HG03045 (cell line): ENCODE results near the gene RPS6KC1.
A peak's percentile ranks its signal among the peaks of the same experiment; 100 is the strongest.
"Not testable (repeated sequence)": the region's sequence is repeated elsewhere in the genome, so short reads cannot be mapped to it uniquely, and the experiment has no call there.

Experiments used
- ATAC-seq: cut with Tn5 transposase; IDR thresholded peaks from one replicate; pipeline ENCODE4 v1.9.1; 2021; ENCODE audit warnings: mild to moderate bottlenecking, moderate library complexity; ENCODE audit not compliant: unreplicated experiment

RPS6KC1 gene

DNA sequence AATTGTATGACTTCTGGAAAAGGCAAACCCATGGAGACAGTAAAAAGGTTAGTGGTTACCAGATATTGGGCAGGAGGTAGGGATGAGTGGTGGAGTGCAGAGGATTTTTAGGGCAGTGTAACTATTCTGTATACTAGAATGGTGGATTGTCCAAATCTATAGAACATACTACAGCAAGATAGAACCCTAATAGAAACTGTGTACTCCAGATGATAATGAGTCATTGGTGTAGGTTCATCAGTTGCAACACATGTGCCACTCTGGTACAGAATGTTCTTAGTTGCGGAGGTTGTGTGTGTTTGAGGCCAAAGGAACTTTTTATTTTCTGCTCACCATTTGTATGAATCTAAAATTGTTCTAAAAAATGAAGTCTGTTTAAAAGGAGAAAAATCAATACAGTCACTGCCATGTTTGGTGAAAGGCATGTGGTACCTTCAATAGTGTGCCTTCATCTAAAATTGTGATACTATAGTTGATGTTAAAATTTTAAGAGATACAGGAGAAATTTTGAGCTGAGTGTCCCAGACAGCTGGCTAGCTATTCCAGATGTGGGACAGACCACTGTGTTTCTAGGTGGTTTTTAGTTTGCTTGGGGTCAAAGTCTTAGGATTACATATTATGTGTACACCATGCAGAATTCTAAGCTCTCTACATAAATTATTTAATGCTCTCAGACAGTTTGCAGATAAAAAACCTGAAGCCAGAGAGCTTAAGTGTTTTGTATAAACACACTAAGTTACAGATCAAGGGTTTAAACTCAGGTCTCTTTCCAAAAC, 150.5 kb downstream of the RPS6KC1 start:
- ATAC-seq, result no peak

DNA sequence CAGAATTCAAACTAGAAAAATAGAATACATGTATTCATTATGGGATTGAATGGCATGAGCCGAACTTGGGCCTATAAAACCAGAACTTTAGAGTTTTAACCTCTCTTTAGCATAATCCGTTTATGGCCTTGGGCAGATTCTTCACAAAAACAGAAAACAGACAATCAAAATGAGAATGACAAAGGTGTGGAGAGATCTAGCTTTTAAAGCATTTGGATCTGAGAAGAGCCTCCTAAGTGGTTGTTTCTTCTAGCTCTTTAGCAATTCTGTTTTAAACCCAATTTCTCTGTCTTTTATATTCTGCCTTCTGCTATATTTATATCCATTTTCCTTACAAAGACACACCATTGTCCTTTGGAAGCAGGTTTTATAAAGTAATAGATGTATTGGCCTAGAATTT, 160.2 kb downstream of the RPS6KC1 start:
- no peak for ATAC-seq

DNA sequence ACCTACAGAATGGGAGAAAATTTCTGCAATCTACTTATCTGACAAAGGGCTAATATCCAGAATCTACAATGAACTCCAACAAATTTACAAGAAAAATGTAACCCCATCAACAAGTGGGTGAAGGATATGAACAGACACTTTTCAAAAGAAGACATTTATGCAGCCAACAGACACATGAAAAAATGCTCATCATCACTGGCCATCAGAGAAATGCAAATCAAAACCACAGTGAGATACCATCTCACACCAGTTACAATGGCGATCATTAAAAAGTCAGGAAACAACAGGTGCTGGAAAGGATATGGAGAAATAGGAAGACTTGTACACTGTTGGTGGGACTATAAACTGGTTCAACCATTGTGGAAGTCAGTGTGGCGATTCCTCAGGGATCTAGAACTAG, 168.0 kb downstream of the RPS6KC1 start:
- not testable (repeated sequence) for ATAC-seq

DNA sequence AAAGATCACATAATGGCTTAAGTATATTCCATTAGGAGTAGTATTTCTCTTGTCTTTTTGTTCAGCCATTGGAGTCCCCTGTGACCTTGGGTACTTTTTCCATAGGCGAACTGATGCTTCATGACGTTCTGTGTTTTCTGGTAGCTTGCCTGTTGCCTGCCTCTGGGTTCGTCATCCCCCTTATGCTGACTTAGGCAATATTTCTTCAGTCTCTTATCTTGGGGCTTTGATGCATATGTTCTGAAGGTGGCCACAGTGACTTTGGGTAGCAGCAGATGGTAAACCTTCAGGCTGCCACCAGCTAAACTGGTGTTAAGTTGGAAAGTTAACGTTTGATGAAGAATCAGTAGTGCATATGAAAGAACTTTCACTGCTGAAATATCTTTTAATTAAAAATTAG, 170.2 kb downstream of the RPS6KC1 start:
- ATAC-seq, result no peak

DNA sequence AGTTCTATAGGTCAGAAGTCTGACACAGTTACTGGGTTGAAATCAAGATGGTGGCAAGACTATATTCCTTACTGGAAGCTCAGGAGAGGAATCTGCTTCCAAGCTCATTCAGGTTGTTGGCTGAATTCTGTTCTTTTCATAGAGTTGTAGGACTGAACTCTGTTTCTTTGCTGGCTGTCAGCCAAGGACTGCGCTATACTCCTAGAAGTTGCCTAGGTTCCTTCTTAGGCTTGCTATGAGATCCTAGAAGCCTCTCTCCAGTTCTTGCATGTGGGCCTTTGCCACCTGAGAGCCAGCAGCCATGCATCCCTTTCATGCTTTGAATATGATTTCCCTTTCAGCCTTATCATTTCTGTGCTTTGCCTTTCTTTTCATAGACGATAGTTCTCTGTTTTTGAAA, 176.4 kb downstream of the RPS6KC1 start:
- no peak for ATAC-seq

DNA sequence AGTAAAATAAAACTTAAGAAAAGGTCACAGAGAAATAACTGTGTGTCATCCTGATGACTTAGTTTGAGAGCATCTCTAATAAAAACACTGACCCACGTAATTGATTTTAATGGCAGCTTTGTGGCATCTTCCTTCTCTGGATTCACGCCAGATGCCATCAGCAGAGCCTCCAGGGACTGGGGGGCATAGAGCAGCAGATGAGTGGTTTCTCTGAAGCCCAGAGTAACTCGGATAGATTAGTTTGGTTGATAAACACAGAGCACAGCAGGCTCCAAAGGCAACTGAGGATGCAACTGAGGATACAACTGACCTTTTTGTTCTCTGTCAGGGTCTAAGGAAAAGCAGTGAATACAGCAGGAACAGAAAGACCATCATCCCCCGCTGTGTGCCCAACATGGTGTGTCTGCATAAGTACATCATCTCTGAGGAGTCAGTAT, 180.8 kb downstream of the RPS6KC1 start:
- ATAC-seq, result no peak

DNA sequence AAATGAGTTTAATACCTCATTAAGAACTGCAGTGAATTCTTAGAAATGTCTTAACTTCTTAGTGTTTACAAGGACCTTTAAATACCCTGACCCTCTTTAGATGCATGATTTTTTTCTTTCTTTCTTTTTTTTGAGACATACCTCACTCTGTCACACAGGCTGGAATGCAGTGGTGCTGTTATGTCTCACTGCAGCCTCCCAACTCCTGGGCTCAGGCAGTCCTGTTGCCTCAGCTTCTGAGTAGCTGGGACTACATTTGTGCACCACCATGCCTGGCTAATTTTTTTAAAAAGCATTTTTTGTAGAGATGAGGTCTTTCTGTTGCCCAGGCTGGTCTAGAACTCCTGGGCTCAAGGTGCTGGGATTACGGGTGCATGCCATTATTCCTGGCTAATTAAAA, 191.8 kb downstream of the RPS6KC1 start:
- no peak for ATAC-seq

DNA sequence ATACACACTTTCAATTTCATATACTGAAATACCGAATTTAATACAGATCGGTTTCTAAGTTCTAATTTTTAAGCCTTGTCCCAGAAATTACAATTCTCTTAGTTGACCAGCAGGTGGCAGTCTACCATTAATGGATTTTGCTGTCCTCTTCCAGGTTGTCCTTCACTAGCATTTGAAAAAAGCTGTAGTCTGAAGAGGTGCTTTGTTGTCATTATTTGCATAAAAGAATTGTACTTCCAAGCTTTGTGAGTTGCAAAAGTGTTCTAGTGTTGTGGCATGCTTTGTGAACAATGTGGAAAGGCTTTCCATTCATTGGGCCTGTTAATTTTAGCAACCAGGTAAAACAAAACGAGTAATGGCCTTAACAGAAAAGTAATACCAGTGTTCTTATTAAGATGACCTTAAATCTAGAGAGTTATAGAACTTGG, 193.6 kb downstream of the RPS6KC1 start:
- ATAC-seq, result peak; percentile 58

DNA sequence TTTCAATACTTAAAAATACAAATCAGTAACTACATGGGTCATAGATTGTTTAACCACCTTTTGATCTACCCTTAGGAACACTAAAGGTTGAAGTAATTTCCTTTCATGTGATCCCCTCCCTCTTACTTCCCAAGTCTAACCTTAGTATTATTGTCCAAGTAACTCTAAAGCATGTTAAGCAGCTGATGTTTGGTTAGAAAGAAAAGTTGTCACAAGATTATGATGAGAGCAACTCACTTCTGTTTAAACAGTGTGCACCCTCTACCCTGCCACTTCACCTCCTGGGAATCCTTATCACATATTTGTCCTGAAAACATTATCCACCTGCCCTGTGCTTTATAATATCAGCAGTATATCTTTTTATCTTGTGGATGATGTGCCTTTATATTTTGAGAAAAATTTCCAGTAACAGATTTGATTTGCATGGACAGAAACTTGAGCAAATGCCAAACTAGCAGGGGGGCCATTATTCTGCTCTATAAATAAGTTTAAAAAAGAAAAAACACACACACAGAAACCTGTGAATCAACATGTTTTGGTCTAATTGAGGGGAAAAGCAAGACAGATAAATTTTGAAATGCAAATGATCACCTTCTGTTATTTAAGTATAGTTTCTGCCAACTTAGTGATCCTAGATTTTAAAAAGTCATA, 194.3 kb downstream of the RPS6KC1 start:
- ATAC-seq, result no peak

DNA sequence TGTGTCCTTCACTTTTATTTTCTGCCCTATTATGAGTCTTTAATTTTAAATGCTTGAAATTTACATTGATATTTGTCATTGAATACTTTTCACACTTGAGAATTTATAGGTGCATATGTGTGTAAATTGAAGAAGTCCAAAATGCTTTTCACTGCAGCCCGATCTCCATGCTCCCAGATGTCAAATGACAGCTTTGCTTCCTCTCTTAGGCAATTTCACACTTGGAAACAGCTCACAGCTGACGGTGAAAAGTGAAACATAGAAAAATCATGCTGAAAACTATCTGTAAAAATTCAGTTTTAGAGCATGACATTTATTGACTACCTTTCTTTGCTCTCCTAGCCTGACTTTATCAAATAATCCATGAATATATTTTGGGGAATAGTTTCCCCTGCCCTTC, 196.0 kb downstream of the RPS6KC1 start:
- no peak for ATAC-seq

DNA sequence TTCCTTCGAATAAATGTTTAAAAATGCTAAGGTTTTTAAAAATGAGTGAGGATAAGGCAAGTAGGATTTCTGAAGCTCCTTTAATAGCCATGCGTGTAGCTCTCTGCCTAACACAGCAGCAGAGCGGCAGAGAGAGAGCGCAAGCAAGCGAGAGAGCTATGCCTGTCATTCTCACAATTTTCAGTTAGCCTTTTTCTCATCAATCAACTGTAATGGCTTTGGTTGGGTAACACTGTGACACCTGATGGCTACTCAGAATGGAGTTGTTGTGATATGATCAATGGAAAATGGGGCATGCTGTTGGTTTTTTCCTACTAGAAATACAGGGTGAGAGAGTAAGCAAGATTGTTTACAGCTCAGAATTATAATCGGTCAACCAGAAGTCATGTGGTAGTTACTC, 198.4 kb downstream of the RPS6KC1 start:
- ATAC-seq, result no peak

DNA sequence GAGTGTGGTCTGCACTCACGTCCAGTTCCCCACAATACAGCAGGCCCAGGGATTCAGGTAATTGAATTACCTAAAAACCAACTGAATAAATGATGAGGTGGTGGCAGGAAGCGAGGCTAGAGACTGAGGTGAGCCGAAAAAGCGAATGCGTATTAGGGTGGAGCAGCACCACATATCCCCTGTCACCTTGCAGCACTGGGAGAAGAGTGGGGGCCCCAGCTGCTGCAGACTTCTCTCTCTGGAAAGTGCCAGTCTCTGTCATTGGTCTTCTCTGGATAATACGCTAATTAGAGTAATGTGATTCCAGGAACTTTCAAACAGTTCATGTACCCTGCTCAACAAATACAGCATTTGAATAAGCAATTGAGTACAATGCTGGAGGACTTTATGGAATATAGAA, 199.0 kb downstream of the RPS6KC1 start:
- no peak for ATAC-seq

DNA sequence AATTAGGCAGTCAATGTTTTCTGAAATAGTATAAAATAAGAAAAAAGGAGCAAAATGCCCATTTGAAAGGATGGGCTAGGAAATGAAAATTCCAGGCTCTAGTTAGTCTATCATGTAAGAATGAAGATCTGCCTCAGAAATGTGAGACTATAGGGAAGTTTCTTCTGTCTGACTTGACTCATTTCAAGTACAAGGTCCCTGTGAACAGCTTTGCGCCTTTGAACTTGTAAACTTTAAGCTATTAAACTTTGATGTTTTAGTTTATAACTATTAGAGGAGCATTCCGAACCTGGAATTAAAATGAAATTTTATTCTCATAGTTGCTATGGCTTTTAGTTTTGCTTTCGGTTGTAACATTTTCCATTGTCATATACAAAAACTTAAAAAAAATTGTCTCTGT, 199.4 kb downstream of the RPS6KC1 start:
- no peak for ATAC-seq

DNA sequence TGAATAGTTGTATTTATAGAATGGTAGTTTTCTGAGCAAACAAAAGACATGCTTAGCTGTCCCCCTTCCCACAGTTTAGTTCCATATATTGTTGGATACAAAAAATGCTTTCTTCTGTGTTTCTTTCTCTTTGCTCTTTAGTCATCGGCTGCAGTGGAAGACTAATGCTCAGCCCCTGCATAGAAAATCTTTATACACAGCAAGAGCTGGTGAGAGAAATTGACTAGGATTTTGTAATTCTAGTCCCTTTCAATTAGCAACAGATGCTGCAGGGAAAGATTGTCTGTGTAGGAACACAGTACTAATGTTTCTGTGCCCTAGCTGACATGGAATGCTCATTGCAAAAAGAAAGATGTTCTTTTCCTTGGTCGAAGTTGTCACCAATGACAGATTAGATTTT, 200.9 kb downstream of the RPS6KC1 start:
- ATAC-seq, result no peak

DNA sequence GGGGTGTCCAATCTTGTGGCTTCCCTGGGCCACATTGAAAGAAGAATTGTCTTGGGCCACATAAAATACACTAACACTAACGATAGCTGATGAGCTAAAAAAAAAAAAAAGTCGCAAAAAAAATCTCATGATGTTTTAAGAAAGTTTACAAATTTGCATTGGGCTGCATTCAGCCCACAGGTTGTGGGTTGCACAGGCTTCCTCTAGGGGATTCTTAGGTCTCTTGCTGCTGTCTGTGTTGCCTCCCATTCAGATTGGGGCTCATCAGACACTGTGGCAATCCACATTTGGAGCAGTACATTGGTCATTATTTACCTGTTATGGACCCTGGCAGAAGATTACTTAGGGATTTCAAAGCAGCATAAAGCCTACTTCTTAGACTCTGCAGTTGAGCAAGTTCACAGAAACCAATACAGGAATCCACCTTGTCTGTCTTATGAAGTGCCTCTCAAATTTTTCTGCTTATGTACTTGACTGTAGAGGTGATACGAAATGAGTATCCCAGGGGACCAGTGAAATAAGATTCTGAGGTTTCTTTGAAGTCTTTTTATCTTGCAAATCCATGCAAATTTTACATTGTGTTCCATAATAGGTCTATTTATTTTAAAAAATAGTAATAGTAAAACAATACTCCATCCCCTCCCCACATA, 205.5 kb downstream of the RPS6KC1 start:
- ATAC-seq, result peak; percentile 92

DNA sequence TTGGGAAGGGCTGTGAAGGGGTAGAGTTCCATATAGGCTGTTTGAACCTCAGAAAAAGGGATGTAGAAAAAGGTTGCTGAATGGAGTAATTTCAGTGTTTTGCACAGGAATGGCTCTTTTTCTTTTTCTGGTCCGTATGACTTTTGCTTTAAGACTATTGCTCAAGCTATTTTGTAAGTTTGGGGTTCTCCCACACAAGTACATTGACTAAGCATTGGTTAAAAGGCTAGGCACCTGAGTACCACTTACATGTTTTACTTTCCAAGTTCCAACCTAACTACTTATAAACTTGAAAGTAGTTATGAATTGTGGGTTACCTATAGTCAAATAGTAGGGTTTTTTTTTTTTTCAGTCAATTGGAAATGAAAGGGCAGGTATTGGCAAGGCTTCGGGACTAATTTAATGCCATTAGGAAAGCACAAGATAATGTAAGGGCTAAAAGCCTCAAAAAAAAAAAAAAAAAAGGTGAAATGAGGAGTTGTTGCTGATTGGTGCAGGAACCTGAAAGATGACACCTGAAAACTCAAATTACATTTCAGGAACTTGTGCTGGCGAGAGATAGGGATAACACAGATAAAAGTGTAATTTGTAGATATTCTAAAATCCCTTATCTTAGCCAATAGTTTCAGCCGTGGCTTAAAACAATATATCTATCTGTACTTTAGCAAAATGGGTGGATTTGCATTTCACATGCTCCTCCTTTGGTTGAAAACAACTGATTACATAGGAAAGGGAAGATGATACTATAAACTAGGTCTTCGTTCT, 209.5 kb downstream of the RPS6KC1 start:
- no peak for ATAC-seq

DNA sequence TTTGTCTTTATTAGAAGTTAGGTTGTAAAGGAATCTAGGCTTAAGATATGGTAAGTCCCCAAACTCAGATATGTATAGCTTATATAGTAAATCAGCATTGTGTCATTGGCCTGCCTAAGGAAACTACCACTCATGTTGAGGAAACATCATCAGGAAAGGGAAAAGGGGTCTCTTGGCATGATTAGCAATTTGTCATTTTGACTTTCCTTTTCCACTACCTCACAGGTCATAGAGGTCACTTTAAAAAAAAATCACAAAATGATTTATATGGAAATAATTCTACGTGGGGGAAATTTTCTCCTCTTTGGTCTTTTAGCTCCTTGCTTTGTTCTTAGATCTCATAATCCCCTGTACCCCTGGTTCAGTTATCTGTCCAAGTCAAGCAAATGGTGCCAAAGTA, 213.5 kb downstream of the RPS6KC1 start:
- no peak for ATAC-seq

DNA sequence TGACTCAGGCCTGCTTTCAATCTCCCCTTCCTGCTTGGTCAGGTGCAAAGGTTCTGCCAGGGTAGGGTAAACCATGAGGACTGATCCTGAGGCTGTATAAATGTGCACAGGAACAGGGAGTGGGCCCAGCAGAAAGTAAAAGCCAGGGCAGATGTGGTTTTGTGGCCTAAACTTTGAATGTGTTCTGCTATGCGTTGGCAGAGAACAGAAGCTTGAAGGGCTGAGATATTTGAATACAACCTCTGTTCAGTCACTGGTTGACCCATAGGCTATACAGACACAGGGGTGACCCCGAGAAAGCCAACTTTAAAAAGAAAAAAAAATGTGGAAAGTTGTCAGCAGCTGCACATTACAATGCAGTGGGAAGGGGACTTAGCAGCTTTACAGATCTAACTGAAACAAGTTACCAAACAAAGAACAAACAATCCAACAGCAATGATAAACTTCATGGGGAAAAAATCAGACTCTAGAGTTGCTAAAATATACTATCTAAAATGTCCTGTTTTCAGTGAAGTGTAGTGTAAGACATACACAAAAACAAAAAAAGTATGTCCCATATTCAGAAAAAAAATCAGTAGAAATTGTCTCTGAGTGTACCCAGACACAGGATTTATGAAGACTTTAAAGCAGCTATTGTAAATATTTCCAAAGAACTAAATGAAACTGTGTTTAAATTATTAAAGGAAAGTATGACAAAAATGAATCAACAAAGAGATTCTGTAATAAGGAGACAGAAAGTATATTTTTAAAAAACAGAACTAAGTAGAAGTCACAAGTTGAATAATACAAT, 216.1 kb downstream of the RPS6KC1 start:
- ATAC-seq, result no peak

DNA sequence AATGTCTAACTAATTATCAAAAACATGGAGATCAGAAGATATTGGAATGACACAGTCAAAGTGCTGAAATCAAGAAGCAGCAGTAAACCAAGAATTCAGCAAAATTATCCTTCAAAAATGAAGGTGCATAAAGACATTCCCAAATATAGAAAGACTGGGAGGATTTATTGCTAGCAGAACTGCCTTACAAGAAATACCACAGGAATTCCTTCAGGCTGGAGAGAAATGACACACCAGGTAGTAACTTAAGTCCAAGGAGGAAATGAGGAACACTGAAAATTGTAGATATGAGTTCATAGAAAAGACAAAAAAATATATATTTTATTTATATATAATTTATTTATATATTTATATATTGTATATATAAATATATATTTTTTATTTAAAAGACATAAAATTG, 217.2 kb downstream of the RPS6KC1 start:
- no peak for ATAC-seq

DNA sequence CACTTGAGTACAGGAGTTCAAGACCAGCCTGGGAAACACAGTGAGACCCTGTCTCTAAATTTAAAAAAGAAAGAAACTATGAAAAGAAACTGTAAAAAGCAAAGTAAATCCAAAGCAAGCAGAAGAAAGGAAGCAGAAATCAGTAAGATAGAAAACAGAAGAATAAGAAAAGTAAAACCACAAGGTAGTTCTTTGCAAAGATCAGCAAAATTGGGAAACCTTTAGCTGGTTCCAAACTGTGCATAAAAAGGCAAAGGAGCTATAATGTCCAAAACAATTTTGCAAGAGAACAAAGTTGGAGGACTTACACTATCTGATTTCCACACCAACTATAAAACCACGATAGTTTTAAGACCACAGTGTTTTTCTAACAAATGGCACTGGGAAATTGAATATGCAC, 218.8 kb downstream of the RPS6KC1 start:
- no peak for ATAC-seq

DNA sequence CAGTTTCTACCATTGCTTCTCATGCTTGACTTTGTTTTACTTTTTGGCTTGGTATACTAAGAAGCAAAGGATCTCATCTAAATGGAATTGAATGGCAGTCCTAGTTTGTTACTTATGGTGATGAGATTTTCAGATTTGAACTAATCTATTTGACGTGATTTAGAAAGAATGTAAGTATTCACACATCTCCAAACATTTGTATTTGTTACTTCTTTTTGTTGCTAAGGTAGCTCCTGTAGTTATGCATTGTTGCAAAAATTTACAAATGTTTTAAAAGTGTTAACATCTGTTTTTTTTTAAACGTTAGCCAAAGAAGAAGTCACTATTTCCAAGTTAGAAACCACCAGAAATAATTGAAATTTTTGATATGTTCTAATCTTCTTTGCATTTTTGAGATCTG, 222.5 kb downstream of the RPS6KC1 start:
- no peak for ATAC-seq
